ENCODE data around the gene LRR1.
"Not testable (repeated sequence)": the region's sequence is repeated elsewhere in the genome, so short reads cannot be mapped to it uniquely, and the experiment has no call there.

Gene LRR1

GRCh38 chr14:49623941-49624839 is 25.4 kb downstream of the LRR1 start:
- no peak for DNase-seq (ENCODE audit: low read depth in 2 of 2)

DNA sequence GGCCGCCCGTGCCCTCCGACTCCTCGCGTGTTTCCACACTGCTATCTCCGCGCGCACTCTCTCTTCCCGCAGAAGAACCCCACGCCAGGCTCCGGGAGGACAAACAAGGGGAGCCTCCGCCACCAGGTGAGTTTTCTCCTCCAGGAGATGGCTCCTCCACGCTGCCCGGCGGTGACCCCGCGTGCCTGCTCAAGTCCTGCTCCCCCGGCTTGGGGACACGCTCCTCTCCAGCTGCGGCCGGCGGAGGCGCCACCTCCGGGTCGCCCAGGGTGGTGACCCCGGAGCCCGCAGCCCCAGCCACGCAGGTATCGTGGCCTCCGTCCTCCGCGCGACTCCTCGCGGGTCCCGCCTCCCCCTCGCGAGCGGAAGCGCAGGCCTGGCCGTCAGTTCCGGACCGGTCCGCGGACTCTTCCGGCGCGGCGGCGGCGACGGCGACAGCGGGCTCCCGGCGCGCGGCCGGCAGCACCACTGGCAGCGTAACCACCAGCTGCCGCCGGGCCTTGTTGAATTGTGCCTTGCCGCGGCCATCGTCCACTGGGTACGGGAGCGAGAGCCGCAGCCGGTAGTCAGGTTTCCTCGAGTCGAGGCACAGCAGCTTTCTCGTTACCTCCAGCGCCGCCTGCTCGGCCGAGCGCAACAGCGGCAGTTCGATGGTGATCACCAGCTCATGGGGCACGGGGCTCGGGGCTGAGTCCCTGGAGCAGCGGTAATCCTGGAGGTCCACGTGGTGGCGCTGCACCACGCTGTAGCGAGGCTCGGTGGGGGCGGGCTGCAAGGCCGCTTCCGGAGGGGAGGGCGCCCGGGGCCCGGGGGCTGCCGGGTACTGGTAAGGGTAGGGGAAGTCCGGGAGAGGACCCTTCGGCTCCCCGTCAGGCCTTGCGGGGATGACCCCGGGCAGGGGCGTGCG is 35.2 kb downstream of the LRR1 start:
- DNase-seq (ENCODE audit: low read depth in 2 of 2): peak; percentile 86 to 88

DNA sequence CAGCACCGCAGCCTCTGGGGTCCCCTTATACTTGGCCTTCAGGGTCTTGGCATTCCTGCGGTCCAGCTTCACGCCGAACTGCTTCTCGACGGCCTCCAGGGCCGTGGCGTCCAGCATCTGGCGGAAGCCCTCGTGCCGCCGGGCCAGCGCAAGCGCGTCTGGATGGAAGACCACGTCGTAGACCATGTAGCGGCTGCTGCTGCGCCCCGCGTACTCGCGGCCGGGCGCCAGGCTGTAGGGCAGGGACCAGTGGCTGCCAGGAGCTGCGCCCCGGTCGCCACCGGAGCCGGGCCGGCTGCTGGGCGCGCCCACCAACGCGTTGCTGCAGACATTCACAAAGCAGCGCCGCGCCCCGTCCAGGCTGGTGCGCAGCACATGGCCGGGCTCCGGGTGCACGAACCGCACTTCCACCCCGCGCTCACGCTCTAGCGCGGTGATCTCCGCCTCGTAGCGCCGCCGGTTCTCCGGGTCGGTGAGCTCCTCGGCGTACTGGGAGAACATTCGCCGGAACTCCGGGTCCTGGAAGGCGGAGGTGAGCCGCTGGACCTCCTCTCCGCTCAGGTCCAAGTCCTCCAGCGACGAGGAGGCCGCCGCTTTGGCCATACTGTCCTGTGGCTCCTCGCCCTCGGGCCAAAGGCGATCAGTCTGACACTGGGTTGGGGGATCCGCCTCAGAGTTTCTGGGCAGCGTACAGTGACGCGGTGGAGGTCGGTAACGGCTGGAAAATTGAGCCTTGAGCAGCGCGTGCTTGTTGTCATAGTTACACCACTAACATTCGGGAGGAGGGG is 36.0 kb downstream of the LRR1 start, which contains the start of gene DNAAF2:
TSS of gene DNAAF2 (minus strand) at position 698 of the 788 bp plus-strand sequence. CDS start at position 603, 95 bp downstream.
- peak; percentile 30 to 32 for DNase-seq (ENCODE audit: low read depth in 2 of 2)

- DNase-seq (ENCODE audit: low read depth in 2 of 2): no peak
Measured at GRCh38 chr14:49636866-49637265, 38.1 kb downstream of the LRR1 start.

DNA sequence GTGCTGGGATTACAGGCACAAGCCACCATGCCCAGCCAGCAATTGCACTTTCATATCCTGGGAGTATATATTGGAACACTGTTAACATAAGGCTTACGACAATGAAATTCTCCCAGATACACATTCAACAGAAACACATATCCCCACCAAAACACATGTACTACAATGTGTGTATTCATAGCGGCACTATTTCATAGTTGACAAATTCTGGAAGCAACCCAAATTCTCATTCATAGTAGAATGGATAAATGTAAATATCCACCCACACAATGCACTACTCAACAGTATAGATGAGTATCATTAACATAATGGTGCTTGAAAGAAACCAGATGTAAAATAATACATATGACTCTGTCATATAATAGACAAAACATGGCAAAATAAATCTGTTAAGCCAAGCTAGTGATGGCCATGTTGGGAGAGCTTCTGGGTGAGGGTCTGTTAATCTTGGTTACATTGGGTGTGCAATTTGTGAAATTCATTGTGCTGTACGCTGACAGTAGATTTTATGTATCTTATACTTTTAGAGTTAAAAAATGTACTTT is 38.9 kb downstream of the LRR1 start:
- no peak for DNase-seq (ENCODE audit: low read depth in 2 of 2)

DNA sequence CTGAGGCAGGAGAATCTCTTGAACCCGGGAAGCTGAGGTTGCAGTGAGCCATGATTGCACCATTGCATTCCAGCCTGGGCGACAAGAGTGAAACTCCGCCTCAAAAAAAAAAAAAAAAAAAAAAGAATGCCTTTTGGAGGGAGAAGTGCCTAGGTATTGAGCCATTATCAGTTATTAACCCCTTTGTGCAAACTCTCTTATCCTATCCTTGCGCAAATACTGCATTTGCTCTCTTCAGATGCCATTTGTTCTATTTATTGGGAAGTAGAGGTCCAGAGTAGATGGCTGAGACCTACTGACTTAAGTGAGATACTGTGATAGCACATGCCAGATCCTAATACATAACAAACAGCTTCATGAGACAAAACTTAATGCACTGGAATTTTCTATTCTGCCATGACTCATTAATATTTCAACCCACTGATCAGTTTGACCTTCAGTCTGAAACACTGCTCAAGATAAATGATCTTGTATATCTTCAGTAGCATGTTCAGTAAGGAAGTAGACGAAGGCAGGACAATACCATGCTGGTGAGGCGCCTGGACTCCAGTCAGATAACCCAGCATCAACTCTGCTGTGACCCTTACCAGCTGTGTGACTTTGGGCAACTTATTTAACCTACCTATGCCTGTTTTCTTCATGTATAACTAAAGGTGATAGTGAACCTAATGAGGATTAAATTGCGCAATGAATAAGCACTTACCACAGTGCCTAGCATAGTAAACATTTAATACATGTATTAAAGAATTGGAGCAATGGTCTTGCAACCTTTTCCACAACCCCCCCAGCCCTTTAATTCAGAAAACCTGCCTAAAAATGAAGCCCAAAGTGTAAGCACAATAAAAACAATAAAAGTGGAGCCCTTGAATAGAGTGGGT is 42.0 kb downstream of the LRR1 start:
- no peak for DNase-seq (ENCODE audit: low read depth in 2 of 2)

GRCh38 chr14:49641697-49642129 is 43.0 kb downstream of the LRR1 start:
- DNase-seq (ENCODE audit: low read depth in 2 of 2): no peak

DNA sequence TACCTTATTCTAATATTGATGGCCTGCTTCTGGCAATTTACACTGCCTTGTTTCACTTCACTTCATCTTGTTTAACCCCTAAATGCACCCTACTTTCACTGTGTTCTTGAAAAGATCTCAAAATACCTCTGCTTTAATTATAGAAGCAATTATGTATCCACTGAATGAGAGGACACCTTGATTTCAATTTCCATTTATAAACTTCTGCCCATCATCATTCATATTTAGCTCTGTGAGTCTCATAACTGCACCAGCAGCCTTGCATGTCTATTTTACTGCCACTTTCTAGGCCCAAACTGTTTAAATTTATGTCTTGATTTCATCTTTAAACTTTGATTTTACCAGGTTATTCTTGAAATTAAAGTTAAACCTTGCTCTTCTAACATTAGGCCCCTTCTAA is 43.4 kb downstream of the LRR1 start:
- no peak for DNase-seq (ENCODE audit: low read depth in 2 of 2)

DNA sequence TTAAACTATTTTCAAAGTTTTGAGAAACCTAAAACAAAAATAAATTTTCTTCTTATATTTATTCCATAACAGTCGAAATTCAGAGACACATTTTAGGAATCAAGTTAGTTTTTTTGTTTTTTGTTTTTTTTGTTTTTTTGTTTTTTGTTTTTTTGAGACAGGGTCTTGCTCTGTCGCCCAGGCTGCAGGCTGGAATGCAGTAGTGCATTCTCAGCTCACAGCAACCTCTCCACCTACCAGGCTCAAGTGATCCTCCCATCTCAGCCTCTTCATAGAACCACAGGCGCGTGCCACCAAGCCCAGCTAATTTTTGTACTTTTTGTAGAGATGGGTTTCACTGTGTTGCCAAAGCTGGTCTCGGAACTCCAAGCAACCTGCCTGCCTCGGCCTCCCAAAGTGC is 54.8 kb downstream of the LRR1 start:
- no peak for DNase-seq (ENCODE audit: low read depth in 2 of 2)

- no peak for DNase-seq (ENCODE audit: low read depth in 2 of 2)
Measured at GRCh38 chr14:49654511-49654910, 55.8 kb downstream of the LRR1 start.

DNA sequence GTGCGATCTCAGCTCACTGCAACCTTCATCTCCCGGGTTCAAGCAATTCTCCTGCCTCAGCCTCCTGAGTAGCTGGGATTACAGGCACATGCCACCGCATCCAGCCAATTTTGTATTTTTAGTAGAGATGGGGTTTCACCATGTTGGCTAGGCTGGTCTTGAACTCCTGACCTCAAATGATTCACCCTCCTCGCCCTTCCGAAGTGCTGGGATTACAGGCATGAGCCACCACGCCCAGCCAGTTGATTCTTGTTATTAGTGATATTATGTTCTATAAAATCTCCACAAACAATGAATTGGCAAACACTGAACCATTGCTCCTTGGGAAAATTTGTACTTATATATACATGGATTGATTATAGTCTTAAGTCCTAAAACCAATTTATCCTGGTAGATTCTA is 58.8 kb downstream of the LRR1 start:
- not testable (repeated sequence) for DNase-seq (ENCODE audit: low read depth in 2 of 2)

- no peak for DNase-seq (ENCODE audit: low read depth in 2 of 2)
Measured at GRCh38 chr14:49659526-49660455, 61.1 kb downstream of the LRR1 start.

Data from stimulated activated CD4-positive, alpha-beta T cell treated with anti-CD3 and anti-CD28 coated beads, Interleukin-1b, Interleukin-23, amount 100 ng/mL, for 1 hour (primary cell).